ENCODE measurements around the gene CES1. TPM values are rescaled to one million over a fixed set of nuclear protein-coding genes. Genes with fewer than 3 reads are reported as not detected.
"Not testable (repeated sequence)": the region's sequence is repeated elsewhere in the genome, so short reads cannot be mapped to it uniquely, and the experiment has no call there.

The CES1 gene
- total and polyA plus RNA-seq, 2 of the 8 experiments (the other 6 are each of a cell fraction or from before 2014, with no cell fraction given) = 0.91 to 1.2 TPM

DNA sequence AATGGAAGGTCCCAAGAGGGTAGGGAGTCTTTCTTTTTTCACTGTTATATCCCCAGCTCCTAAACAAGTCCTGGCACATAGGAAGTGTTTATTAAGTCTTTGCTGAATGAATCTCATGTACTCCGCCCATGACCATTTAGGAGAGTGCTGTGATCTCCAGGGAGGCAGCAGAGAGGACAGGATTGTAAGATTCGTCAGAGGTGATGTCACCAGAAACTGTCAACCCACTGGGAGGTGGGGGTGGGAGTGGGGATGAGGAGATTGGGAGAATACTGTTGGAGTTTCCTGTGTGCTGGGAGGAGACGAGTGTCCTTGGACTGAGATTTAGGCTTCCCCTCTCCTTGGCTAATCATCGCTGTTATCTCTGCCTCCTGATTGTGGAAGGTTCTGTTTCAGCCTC, 16.7 kb downstream of the CES1 start:
- H3K79me1 ChIP-seq (ENCODE audit: low read depth, low read length); H3K23me2 ChIP-seq (ENCODE audit: low read depth, low read length); H3K23ac ChIP-seq (ENCODE audit: insufficient read length); H3K56ac ChIP-seq (replicated peaks; ENCODE audit: insufficient read length, low read depth, low read length); H3K4me1 ChIP-seq (replicated peaks in 1 of 4; ENCODE audit: control insufficient read depth in 3 of 4, insufficient read depth in 4 of 4, low read length in 3 of 4); DNase-seq (ENCODE audit: low read depth in 1 of 2, low spot score in 2 of 2); FAIRE-seq; H3K36me3 ChIP-seq (ENCODE audit: control insufficient read depth in 2 of 4, insufficient read depth in 4 of 4, low read length in 3 of 4); H3K14ac ChIP-seq (ENCODE audit: insufficient read length); CTCF ChIA-PET (ENCODE audit: partially characterized antibody); H3K9ac ChIP-seq (replicated peaks in 1 of 4; ENCODE audit: extremely low read depth in 1 of 4, low read depth in 3 of 4, low read length in 3 of 4); H3K27ac ChIP-seq (ENCODE audit: low read depth, low read length); H4K5ac ChIP-seq (ENCODE audit: insufficient read length, low read depth, low read length); POLR2A ChIA-PET (ENCODE audit: partially characterized antibody); H4K20me1 ChIP-seq (replicated peaks in 1 of 2; ENCODE audit: control insufficient read depth in 1 of 2, insufficient read depth in 2 of 2, low read length in 2 of 2); H2BK15ac ChIP-seq (ENCODE audit: low read length); H4K8ac ChIP-seq (ENCODE audit: extremely low read depth, insufficient read depth, low read length); H2BK12ac ChIP-seq (ENCODE audit: low read depth, low read length); H2BK20ac ChIP-seq (ENCODE audit: low read length); H3K4me3 ChIP-seq (ENCODE audit: extremely low read depth in 1 of 4, insufficient read depth in 2 of 4, low read depth in 3 of 4, low read length in 4 of 4); H2BK5ac ChIP-seq (ENCODE audit: low read depth, low read length); H3K18ac ChIP-seq (ENCODE audit: extremely low read depth, low read length); H3K9me3 ChIP-seq (ENCODE audit: insufficient read depth in 2 of 2, low read depth in 1 of 2, low read length in 1 of 2); H4K91ac ChIP-seq (replicated peaks; ENCODE audit: insufficient read length, low read length); H2AFZ ChIP-seq (ENCODE audit: low read length); H3K79me2 ChIP-seq (ENCODE audit: control insufficient read depth in 1 of 2, insufficient read depth in 2 of 2, low read length in 2 of 2); H3K4ac ChIP-seq (replicated peaks; ENCODE audit: insufficient read length, low read depth, low read length); H3K4me2 ChIP-seq (ENCODE audit: insufficient read depth in 1 of 2, low read depth in 2 of 2, low read length in 2 of 2); H2AK5ac ChIP-seq (ENCODE audit: low read depth, low read length); H3K27me3 ChIP-seq (replicated peaks in 1 of 4; ENCODE audit: control insufficient read depth in 3 of 4, extremely low read depth in 1 of 4, insufficient read depth in 3 of 4, low read length in 3 of 4); H2BK120ac ChIP-seq (replicated peaks; ENCODE audit: low read depth, low read length): not testable (repeated sequence)
- WGBS, 2 experiments (ENCODE audit: extremely low coverage in 1 of 2, insufficient coverage in 1 of 2, insufficient read length in 1 of 2, insufficient replicate concordance in 2 of 2, low coverage in 1 of 2, low lambda C conversion rate in 2 of 2, missing lambda C conversion rate in 1 of 2) = 79% methylated on average over 4 of the region's 4 CpGs; no CpG with 5 or more reads in 1 of the 2 experiments

Measured in H1 (cell line).